Keratinocyte (primary cell): Measurements from ENCODE around the gene PHF2. TPM values are rescaled to one million over a fixed set of nuclear protein-coding genes. Genes with fewer than 3 reads are reported as not detected.
A peak's percentile ranks its signal among the peaks of the same experiment; 100 is the strongest.

ENCODE experiments used
- DNase-seq: peaks from one replicate; pipeline ENCODE4 v3.0.0-alpha.2; 2011; ENCODE audit warnings: low read depth, missing footprints, low spot score
- FAIRE-seq: peaks from 2 replicates; lab custom pipeline; 2011; peaks lifted over from hg19 to GRCh38; lab: Jason Lieb, UNC
- H2AFZ ChIP-seq: 2 replicates; pipeline ENCODE4 v1.6.0; 2012; ENCODE audit warnings: low read length, control low read depth, inconsistent platforms; ENCODE audit not compliant: control insufficient read depth
- H3K27ac ChIP-seq: 2 replicates; pipeline ENCODE4 v1.5.1; 2011; ENCODE audit warnings: low read length; ENCODE audit not compliant: control insufficient read depth, insufficient read depth
- H3K27me3 ChIP-seq: 3 replicates; pipeline ENCODE4 v1.6.0; 2011; ENCODE audit warnings: low read length; ENCODE audit not compliant: control insufficient read depth, insufficient read depth; ENCODE audit errors: extremely low read depth
- H3K36me3 ChIP-seq, 2 experiments: 2 replicates in 1 of 2; 3 replicates in 1 of 2; pipeline ENCODE4 v1.5.1; 2011; ENCODE audit warnings: low read length in 2 of 2, mild to moderate bottlenecking in 1 of 2; ENCODE audit not compliant: control insufficient read depth in 2 of 2, insufficient read depth in 2 of 2; ENCODE audit errors: extremely low read depth in 1 of 2
- H3K4me1 ChIP-seq: 3 replicates; pipeline ENCODE4 v1.5.1; 2011; ENCODE audit warnings: low read length; ENCODE audit not compliant: control insufficient read depth, insufficient read depth; ENCODE audit errors: extremely low read depth
- H3K4me2 ChIP-seq: 3 replicates; pipeline ENCODE4 v1.6.0; 2011; ENCODE audit warnings: low read depth, low read length; ENCODE audit not compliant: control insufficient read depth, insufficient read depth; ENCODE audit errors: extremely low read depth
- H3K4me3 ChIP-seq, 3 experiments: fragments of 200-600 bp in 1 of 3; sonication (generic) in 1 of 3; 2 replicates in 2 of 3; 3 replicates in 1 of 3; pipeline ENCODE4 v1.5.1; 2011 to 2016; ENCODE audit warnings: low read length in 3 of 3, mild to moderate bottlenecking in 3 of 3, control low read depth in 2 of 3, inconsistent platforms in 1 of 3, low read depth in 1 of 3, mixed read lengths in 1 of 3, mixed run types in 1 of 3, moderate library complexity in 1 of 3; ENCODE audit not compliant: control insufficient read depth in 2 of 3, insufficient read depth in 2 of 3; ENCODE audit errors: extremely low read depth in 1 of 3
- H3K79me2 ChIP-seq: 2 replicates; pipeline ENCODE4 v1.6.0; 2012; ENCODE audit warnings: low read length; ENCODE audit not compliant: control insufficient read depth, insufficient read depth
- H3K9ac ChIP-seq: 3 replicates; pipeline ENCODE4 v1.6.0; 2011; ENCODE audit warnings: low read length; ENCODE audit not compliant: control insufficient read depth, insufficient read depth; ENCODE audit errors: extremely low read depth
- H3K9me1 ChIP-seq: 3 replicates; pipeline ENCODE4 v1.6.0; 2011; ENCODE audit warnings: low read length; ENCODE audit not compliant: control insufficient read depth, insufficient read depth; ENCODE audit errors: extremely low read depth
- H3K9me3 ChIP-seq: 2 replicates; pipeline ENCODE4 v1.5.1; 2012; ENCODE audit warnings: low read depth, low read length; ENCODE audit not compliant: control insufficient read depth
- H4K20me1 ChIP-seq: 3 replicates; pipeline ENCODE4 v1.6.0; 2011; ENCODE audit warnings: low read length; ENCODE audit not compliant: control insufficient read depth, insufficient read depth; ENCODE audit errors: extremely low read depth
- CTCF ChIP-seq, 3 experiments: IDR thresholded peaks in 1 of 3; conservative IDR thresholded peaks in 1 of 3; optimal IDR thresholded peaks in 1 of 3; 2 replicates in 2 of 3; 3 replicates in 1 of 3; pipeline versions ENCODE3 to v1.5.1; 2011; ENCODE audit warnings: low read length in 3 of 3, mild to moderate bottlenecking in 3 of 3, moderate library complexity in 2 of 3, control low read depth in 1 of 3, inconsistent platforms in 1 of 3; ENCODE audit not compliant: insufficient read depth in 2 of 3; ENCODE audit errors: extremely low read depth in 1 of 3
- EZH2 ChIP-seq: IDR thresholded peaks from one replicate; pipeline ENCODE4 v1.6.1; 2012; ENCODE audit warnings: inconsistent platforms, mild to moderate bottlenecking, low read length, moderate library complexity
- dilution Hi-C: fragments of 300-500 bp; cut with MboI; formaldehyde crosslinking; loops from one replicate; pipeline ENCODE4 v1.7.0; 2020; ENCODE audit warnings: low sequenced_read_pairs; ENCODE audit not compliant: extremely low pct_ligation_motif_present
- polyA plus RNA-seq, 5 experiments: library from polyadenylated mRNA; depleted of rRNA in 3 of 5; stranded (reverse) in 3 of 5; stranded (forward) in 1 of 5; unstranded in 1 of 5; fragments of >200 nt; gene quantifications; 1 replicate in 1 of 5; 2 replicates in 3 of 5; 3 replicates in 1 of 5; pipeline versions ENCODE4 v1.2.1 to v1.2.3, GENCODE V29; 2011 to 2012; ENCODE audit warnings: missing spikeins in 2 of 5, low read depth in 1 of 5, low replicate concordance in 1 of 5

PHF2 gene
- polyA plus RNA-seq, 1 donor (not counting 4 experiments of a cell fraction or from before 2014, with no cell fraction given) = 5.1 TPM

GRCh38 chr9:93600504-93600903 is 24.1 kb downstream of the PHF2 start:
- H4K20me1 ChIP-seq = no peaks in the 10 kb centered on the region
- dilution Hi-C loops = no loop called here
- H3K9ac ChIP-seq = no peak overlapping the region

GRCh38 chr9:93601063-93601462 is 24.7 kb downstream of the PHF2 start:
- Histone ChIP-seq H3K27me3 (no peaks in the 10 kb centered on the region), H3K4me1 (peaks cover 7% of the 10 kb centered on the region), H3K27ac (no peak overlapping the region), H3K79me2 (peaks cover 37% of the 10 kb centered on the region), H3K36me3 (peaks cover 0 to 2% of the 10 kb centered on the region in 2 experiments), H2AFZ (no peak overlapping the region), H3K9ac (no peak overlapping the region), H3K4me2 (no peak overlapping the region), H3K9me1 (no peaks in the 10 kb centered on the region), H3K4me3 (no peak overlapping the region), H4K20me1 (no peaks in the 10 kb centered on the region), H3K9me3 (no peaks in the 10 kb centered on the region)
- TF ChIP-seq CTCF (optimal IDR thresholded peaks at IDR 0.05 in 1 of 3, IDR thresholded peaks at IDR 0.05 in 1 of 3, conservative IDR thresholded peaks at IDR 0.05 in 1 of 3; ENCODE audit: extremely low read depth in 1 of 3, insufficient read depth in 2 of 3, low read length in 3 of 3) (no peak), EZH2 (no peak)
- FAIRE-seq (no peak), DNase-seq (no peak)
- dilution Hi-C loops = no loop called here

More at GRCh38 chr9:93600504-93600903, 24.1 kb downstream of the PHF2 start:
- Histone ChIP-seq H2AFZ (no peak overlapping the region), H3K4me2 (no peak overlapping the region), H3K36me3 (peaks cover 0 to 2% of the 10 kb centered on the region in 2 experiments), H3K4me1 (peaks cover 7% of the 10 kb centered on the region), H3K9me3 (no peaks in the 10 kb centered on the region), H3K27me3 (no peaks in the 10 kb centered on the region), H3K27ac (no peak overlapping the region), H3K4me3 (no peak overlapping the region), H3K79me2 (peaks cover 40% of the 10 kb centered on the region), H3K9me1 (no peaks in the 10 kb centered on the region)
- no peak for TF ChIP-seq CTCF (optimal IDR thresholded peaks at IDR 0.05 in 1 of 3, IDR thresholded peaks at IDR 0.05 in 1 of 3, conservative IDR thresholded peaks at IDR 0.05 in 1 of 3; ENCODE audit: extremely low read depth in 1 of 3, insufficient read depth in 2 of 3, low read length in 3 of 3)
- TF ChIP-seq EZH2 = no peak
- peak; percentile 48 for FAIRE-seq
- no peak for DNase-seq
